ENCODE data around the gene CENPB.

CENPB gene

DNA sequence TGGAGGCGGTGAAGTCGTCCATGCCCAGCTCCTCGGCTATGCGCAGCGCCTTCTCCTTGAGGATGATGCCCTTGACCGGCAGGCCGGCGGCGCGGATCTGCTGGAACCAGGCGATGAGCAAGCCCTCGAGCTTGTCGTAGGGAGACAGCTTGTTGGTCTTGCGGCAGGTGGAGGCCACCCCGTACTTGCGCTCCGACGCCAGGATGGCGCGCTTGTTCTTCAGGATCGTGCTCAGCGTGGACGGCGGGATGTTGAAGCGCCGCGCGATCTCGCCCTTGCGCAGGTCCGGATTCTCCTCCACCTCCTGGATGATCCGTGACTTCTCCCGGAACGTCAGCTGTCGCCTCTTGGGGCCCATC lies 435 bp downstream of the CENPB start:
- DNase-seq = peak; percentile 75

DNA sequence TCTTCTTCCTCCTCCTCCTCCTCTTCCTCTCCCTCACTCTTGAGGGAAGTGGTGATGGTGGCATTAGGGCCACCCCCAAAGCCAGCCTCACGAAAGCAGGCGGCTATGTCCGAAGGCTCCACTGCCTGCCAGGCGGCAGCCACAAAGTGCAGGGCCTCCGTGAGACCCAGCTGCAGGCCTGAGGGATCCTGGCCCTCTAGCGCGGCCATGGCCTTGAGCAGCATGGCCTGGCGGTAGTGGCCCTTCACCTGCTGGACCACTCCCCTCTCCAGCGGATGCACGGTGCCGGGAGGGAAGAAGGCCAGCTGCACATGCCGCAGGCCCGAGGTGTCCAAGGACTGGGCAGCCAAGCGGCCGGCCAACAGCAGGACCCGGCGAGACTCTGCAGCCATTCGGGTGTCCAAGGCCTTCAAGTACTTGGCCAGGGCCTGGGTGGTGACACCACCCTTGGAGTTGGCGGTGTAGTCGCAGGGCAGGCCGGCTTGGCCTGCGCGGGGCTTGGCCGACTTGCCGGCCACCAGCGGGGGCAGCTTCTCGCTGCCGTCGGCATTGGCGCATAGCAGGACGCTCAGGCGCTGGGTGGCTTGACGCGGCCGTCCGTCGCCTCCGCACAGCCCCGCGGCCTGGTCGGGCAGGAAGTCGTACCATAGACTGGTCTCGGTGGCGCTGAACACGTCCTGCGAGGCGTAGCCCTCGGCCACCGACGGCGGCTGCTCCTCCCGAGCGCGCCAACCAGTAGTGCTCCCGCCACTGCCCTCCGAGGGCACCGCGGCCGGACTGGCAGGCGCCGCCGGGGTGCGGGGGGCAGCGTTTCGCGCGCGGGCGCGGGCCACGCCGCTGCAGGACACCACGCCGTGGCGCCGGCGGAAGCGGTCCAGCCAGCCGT lies 1.1 kb downstream of the CENPB start:
- peak; percentile 74 for DNase-seq

DNA sequence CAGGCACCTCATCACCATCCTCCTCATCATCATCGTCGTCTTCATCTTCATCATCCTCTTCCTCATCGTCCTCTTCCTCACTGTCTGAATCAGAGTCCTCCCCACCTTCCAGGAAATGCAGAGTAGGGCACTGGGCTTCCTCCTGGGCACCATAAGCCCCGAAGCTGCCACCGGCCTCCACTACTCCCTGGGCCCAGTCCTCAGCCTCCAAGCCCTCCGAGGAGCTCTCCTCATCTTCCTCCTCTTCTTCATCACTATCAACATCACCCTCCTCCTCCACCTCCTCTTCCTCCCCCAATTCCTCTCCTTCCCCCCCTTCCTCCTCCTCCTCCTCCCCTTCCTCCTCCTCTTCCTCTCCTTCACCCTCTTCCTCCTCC lies 1.7 kb downstream of the CENPB start:
- DNase-seq = no peak

DNA sequence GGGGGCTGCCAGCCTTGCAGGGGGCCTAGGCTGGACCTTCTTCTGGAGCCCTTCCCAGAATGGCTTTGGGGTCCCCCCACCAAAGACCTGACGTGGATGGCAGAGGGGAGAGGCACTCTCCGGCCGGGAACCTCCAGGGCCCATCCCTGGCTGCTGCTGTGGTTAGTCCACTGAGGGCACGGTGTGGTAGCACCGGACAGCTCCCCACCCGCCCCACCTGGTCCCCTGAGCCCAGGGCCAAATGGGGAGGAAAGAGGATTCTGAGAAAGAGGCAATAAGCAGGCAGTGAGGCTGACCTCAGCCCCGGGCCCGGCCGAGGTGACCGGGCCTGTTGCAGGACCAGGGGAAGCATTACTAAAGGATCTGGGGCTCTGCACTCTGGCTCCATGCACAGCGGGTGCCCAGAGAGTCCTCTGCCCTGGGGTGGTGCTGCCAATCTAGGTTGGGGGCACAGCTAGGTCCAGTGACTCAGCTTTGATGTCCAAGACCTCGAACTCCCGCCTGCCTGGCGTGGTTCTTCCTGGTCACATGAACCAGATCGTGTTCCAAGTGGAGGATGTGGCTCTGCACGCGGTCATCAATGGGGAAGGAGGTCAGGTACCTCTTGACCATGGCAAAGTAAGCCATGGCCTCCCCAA lies 2.2 kb downstream of the CENPB start:
- DNase-seq = no peak

DNA sequence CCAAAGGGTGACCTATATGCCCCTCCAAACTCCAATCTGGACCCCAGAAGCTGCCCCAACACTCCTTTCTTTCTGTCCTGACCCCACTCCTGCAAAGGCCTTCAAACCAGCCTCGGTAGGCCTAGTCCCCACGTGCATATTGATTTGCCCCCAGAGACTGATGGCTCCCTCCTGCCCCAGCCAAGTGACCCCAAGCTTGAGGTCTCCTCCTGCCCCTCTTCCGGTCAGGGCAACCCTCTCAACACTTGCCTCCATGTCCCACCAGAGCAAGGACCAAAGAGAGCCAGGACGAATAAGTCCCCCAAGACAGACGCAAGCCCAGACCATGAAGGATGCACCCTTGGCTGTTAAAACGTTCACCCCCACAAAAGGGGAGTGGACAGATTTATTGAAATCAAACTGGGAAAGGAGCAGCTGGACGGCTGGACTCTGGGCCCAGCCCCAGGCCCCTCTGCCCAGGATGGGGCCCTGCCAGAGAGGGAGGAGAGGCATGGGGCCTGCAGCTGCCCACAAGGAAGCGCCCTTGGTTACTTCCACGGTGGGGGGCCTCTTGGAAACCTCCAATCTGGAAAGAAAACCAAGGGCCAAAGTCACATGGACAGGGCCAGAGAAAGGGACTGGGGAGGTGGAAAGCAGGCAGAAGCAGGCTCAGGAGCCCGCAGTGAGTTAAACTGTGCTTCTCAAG lies 2.9 kb downstream of the CENPB start:
- peak; percentile 24 for DNase-seq

DNA sequence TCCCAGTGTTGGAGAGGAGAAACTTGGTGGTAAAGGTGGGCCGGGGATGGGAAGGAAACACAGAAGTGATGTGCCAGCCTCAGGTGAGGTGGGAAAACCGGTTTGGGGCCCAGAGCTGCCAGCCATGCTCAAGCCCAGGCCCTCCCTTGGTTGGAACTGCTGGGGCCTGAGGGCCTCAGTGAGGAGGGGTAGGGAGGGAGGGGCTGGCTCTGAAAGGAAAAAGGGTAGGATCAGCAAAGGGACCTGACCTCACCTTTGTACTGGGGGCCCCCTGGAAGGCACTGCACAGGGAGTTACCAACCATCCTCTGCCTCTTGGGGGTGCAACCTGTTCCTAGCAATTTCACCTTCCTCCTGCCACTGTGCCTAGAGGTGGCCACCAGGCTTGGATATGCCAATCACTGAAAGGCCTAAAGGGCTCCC lies 3.5 kb downstream of the CENPB start:
- DNase-seq = no peak

DNA sequence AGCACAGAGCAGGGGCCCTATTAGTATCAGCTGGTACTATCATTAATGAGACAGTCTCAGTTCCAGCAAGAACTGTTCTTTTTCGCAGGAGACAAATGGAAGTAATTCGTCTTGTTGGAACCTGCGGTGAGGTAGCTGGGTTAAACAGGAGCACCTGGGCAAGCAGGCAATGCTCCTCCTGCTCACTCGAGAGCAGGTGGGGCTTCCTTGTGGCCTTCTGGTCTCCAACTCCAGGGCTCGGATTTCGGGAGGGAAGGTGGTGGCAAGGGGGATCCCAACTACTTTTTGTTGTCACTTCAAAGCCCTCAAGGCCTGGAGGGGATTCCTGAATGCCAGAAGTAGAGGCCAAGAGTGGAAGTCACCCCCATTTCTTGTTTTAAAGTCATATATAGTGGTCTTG lies 3.9 kb downstream of the CENPB start:
- DNase-seq = peak; percentile 48

DNA sequence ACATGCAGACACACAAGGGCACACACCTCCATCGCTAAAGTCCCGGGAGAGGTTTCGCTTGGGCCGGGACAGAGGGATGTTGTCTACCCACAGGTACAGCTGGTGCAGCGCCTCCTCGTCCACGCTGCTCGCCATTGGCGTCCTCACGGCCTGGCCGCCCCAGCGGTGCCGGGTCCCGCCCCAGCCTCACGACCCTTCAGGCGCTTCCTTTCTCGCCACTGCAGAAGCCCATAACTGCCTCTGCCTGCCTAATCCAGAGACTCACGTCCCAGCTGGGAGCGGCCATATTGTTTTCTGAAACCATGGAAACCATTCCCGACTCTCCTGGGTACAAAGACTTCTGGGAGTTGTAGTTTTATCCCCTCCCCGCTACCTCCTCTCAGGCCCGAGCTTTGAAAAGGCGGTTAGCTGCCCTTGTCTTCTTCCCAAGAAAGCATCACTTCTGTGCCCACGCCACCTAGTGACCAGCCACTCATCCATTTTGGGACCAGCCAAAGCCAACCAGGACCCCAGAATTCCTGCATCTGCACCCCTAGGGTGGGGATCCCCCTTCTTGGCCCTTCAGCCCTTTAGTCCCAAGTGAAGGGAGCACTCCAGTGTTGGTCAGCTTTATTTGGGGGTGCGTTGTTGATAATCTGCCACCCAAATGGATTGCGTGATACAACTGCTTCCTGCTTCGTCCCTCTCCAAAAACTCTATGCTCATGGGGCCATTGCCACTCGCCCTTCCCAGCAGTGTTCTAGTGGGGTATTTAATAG lies 5.2 kb downstream of the CENPB start, which contains the start of gene SPEF1:
Gene SPEF1, minus strand, starts transcription at position 296 of the 758 bp plus-strand sequence. Its CDS starts 161 bp downstream, at position 135.
- peak; percentile 97 for DNase-seq

DNA sequence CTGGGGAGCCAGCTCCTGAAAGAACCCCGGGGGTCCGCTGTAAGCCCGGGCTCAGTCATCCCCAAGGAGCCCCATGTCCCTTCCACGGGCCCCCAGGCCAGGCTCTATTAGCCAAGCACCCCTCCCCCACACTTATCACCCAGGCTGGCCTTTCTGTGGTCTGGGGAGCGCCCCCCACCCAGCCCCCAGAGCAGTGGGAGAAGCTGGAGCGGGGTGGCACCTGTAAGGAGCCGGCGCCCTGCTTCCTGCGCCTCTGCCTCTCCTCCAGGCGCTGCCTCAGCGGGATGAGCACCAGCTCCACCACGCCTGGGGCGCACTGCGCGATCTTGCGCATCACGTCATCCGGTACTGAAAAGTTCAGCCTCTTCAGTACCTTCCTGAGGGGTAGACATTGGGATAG lies 7.6 kb downstream of the CENPB start:
- DNase-seq = peak; percentile 20

DNA sequence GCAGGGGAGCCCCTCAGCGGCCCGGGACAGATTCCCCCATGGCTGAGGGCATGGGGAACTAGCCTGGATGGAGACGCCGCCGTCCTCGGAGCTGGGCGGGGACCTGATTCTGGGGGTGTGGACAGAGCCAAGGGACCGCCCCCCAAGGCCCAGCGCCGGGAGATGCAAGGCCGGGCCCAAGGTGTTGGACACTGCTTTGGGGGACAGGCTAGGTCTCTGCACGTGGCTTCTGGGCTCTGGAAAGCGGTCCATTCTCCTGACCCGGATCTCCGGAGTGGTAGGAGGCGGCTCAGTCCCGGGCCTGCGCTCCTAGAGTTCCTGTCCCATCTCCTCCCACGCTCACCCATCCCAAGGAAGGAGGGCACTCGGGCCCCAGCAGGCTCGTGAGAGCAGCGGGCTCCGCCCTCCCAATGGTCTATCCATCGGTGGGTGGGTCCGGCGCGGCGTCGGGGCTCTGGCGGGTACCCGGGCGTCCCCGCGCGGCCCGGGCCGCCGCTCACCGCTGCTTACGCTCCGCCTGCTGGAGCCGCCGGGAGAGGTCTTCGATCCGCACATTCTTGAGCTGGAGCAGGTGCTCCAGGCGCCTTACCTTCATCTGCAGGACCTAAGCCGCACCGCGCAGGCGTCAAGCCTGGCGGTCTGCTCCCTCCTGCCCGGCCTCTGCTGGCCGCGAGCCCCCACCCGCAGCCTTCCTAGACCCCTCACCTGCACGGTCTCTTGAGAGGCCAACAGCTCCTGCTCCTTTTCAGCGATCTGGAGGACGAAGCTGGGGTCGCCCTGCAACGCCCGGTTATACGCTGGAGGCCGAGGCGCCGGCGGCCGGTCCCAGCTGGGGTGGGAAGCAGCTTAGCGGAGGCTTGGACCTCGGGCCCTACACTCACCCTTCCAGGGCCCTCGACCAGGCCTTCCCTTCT lies 8.6 kb downstream of the CENPB start:
- DNase-seq = peak; percentile 65

DNA sequence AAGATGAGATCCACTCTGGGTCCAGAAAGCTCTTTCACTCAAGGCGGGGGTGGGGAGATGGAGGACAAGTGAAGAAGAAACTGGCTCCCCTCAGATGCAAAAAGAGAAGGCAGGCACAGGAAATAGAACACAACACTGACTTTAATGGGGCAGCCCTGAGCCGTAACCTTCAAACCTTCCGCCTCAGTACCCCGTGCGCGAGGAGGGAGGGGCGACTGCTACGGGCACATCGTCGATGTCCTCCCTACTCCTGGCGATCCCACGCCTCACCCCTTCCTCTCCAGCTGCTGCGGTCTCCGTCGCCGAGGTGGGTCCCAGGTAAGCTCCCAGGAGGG lies 9.2 kb downstream of the CENPB start:
- no peak for DNase-seq

DNA sequence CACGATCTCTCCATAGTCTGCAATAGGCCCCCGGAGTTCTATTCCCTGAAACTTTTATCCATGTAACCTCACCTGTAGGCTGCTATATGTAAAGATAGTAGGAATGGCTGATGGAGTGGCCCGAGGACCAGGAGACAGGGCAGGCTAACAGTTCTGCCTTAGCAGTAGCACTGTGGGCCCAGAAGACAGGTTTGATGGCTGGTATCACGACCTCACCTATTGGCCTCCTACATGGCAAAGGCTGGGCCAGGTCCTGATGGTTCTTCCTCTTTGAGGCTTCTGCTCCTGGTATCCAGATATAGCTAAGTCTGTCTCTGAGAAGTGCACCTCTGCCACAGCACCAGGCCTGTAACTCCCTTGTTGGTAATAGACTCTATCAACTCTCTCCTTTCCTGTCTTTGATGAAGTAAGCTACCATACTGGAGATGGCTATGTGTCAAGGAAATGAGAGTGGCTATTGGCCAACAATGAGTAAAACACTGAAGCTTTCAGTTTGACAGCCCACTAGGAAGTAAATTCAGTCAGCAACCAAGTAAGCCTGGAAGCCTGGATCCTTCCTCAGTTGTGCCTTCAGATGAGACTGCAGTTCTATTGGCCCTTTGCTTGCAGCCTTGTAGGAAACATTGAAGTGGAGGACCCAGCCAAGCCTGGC lies 11.0 kb downstream of the CENPB start:
- no peak for DNase-seq

DNA sequence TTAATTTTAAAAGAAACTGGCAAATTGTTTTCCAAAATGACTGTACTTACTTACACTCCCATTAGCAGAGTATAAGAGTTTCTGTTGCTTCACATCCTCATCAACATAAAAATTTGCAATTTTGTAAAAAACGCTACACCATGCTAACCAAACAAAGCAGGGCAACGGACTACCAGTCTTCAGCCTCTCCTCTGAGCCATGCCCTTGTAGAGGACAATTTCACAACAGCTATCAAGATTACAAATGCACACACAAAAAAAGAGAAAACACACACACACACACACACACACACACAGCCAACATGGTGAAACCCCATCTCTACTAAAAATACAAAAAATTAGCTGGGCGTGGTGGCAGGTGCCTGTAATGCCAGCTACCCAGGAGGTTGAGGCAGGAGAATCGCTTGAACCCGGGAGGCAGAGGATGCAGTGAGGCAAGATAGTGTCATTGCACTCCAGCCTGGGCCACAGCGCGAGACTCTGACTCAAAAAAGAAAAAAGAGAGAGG lies 14.9 kb downstream of the CENPB start:
- DNase-seq = no peak

DNA sequence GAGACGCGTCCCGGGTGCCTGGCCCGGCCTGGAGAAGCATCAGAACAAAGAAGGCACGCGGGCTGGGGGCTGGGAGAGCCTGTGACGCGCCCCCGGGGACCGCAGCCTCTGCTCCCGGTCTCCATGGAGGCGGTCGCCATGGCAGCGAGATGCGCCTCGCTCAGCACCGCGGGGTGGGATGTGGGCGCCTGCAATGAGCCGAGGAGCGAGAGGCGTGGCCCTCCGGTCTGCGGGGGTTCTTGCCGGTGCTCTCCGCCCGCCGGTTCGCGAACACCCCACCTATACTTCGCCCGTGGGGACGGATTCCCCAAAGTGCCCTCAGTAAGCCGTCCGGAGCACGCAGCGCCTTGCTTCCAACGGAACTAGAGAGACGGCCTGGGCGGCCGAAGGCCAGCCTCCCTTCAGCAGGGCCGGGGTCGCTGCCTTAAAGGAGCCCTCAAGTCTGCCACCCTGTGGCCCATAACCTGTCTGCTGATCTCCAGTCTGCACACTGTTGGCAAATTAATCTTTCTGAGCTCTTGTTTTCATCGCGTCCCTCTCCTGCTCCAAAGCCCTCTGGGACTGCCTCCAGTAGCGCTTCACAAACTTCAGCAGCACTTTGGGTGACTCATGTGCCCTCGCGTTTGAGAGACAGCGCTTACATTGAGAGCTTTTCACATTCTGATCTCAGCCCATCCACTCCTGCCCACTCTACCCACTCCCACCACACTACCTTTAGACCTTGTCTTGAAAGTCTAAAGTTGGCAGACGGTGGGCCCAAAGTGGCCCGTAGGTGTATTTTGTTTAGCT lies 18.0 kb downstream of the CENPB start:
- DNase-seq = peak; percentile 94

DNA sequence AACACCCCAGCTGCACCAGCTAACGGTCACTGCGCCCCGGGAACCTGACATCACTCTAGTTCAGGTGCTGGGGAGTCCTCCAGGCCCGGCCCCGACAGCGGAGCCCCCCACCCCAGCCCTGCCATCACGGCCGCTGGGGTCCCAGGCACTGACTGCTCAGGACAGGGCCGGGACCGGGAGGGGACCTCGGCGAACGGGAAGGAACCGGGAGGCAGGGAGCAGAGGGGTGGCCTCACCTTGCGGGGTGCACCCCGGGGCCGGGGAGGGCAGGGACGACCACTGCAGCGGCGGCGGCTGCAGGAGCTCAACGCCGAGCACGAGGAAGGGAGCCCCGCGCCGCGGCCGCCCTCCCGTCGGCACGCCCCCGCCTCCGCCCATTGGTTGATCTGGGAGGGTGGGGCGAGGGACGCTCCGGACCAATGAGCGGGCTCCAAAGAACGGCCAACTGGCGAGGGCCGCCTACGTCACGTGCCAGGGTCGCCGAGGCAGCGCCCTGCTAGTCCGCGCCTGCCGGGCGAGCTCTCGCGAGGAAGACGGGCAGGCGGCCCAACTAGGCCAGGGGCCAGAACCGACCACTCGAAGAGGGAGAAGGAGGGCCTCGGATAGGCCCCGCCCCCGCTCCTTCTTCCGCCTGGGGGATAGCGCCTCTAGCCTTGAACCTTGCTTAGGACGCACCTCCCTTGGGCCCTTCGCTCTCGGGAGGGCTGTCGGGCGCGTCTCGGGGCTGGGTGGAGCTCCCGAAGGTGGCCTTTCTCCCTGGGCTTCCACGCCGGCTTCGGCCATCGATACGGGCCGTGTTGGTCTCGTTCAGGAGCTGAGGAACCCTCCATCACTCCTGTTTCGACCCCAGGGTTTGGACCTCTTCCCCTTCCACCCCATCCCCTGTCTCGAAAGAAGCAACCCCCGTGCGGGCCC lies 18.9 kb downstream of the CENPB start, which contains the start of gene ADISSP:
Gene ADISSP, minus strand, starts transcription at position 327 of the 915 bp plus-strand sequence. CDS start 7,653 bp downstream, outside the sequence.
- peak; percentile 100 for DNase-seq

DNA sequence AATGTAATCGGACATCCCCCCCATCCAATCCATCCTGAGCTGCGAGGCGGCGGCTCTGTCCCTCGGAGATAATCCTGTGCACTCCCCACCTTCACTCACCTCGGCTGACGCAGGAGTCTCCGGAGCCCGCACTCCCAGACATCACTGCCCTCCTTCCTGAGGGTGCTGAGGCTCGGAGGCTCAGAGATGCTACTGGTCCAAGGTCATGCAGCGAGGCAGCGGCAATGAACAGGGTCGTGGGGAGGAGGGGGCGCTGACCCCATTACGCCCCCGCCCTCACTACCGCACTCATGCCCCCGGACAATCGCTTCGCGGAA lies 19.5 kb downstream of the CENPB start:
- DNase-seq = peak; percentile 49

DNA sequence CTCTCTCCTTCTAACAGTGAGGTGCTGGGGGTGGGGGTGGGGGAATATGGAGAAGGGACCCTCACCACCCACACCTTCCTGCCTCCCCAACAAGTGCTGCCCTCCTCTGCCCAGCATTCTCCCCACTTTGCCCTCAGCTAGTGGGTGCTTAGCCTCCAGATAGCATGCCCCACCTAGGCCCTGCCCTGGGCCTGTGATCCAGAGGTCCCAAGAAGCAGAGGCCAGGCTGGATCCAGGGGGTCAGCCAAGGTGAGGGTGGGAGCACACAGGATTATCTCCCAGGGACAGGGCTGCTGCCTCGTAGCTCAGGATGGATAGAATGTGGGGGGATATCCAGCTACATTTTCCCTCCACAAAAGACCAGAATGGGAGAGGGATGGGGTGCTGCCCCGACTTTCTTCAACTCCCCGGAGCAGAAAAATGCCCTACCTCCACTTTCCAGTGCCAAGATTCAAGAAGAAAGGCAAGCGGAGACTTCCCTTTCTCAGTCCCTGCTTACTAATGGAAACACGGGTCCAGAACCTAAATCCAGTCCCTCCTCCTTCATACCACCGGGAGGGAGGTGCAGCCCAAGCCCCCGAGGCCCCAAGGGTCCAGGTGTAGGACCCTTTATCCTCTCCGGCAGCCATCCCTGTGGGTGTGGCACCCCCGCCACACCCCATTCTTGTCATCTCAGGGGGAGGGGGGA lies 20.0 kb downstream of the CENPB start:
- DNase-seq = no peak

DNA sequence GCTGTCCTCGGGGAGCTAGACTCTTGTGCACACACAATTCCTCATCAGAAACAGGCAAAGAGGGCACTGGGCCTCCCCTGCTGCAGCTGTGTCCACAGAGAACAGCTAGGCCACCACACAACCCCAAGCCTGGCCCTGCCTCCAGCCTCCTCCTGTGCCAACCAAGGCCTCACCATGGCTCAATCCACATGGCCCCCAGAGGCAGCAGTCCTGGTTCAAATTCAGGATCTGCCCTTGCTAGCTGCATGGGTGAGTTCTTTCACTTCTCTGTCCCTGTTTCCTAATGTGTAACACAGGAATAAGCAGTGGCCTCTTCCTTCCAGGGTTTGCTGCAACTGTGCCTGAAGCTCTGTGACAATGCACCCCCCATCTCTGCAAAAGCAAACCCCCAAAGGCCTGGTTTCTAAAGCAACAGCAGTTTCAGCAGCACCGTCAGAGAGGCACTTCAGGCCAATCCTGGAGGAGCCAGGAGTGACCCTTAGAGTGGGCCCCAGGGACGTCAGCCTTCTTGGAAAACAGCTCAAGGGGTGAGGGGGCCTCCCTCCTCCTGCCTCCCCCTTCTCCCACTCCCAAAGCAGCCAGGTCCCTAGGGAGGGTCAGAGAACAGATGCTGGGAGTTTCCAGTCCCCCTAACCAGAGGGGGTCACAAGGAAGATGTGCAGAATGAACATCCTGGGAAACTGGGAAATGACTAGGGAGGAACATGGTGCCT lies 21.2 kb downstream of the CENPB start:
- DNase-seq = peak; percentile 52

All from NCI-H69 (cell line).